T-helper 2 cell treated with Interferon-gamma antibody and Interleukin-4, amounts not matched to agents 100 ng/mL and 5 ng/mL, for 36 hours (primary cell): ENCODE results near the gene TAX1BP1. TPM values are rescaled to one million over a fixed set of nuclear protein-coding genes. Genes with fewer than 3 reads are reported as not detected.

Source experiments
- intact Hi-C: fragments of 100-400 bp; cut with micrococcal nuclease; formaldehyde crosslinking; loops from one replicate; pipeline ENCODE4 v1.15.1; 2023
- total RNA-seq: library from RNA; stranded (reverse); gene quantifications from 2 replicates; pipeline ENCODE4 v1.2.3, GENCODE V29; 2022

TAX1BP1 gene
- total RNA-seq = 57.2 and 57.6 TPM in 2 replicates

DNA sequence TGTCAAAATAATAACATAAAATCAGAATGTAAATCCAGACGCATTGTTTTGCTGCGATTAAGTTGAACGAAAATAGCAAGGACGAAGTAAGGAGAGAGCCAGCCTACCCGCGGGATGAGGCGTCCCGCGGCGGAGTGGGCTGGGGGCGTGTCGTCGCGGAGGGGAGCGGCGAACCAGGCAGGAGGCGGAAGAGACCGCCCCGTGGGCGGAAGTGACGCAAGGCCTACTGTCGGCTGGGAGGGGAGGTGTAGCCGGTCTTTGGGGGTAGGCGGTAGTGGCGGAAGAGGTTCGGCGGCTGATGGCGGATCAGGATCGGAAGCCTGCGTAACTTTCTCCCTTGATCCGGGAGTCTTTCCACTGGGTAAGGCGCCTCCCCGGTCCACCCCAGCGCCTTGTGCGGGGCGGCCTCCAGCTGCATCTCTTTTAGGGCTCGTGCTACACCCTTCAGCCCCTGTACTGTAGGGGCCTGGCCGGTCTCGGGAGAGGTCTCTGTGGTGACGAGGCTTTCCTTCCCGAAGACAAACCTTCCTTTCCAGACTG lies at the start of gene TAX1BP1:
Gene TAX1BP1 (plus strand): TSS at position 254 of the 540 bp plus-strand sequence. CDS start 8,363 bp downstream, outside the sequence.
- intact Hi-C loops = loop anchor here (1.0 to 5.0 kb wide), 4 partner anchors 77 to 1878 kb away; partner anchors contain the start of genes CBX3 and HNRNPA2B1

DNA sequence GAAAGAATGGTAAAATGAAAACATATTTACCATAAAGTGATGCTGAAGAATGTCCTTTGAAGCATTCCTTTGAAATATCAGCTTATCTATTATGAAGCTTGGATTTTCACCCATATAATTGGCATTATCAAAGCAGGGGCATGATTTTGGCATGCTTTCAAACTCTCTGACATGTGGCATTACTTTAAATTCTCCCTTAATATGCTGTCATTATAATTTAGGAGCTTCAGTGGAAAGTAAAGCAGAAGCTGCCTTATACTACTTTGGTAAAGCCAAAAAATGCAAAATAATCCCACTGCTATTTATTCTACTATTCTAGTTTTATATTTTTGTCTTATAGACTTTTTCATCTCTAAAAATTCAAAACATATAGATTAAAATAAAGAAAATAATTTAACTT lies 49.3 kb upstream of the TAX1BP1 start:
- intact Hi-C loops = no loop called here

DNA sequence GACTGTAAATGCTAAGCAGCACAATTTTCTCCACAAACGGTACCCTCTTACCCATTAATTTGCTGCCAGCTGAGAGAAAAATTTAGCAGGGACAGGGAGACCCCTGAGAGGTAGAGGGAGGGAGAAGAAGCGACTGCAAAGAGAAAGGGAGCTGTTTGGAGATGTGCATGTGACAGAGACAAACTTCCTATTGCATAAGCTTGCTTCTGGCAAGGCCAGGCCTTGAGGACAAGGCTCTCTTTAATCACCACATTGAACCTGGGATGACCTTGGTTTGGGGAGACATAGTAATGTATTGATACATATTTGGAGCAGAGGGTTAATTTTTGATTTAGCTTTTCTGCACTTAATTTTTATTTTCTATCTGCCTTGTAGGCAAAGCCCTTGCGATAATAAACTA lies 46.2 kb upstream of the TAX1BP1 start:
- intact Hi-C loops = no loop called here

DNA sequence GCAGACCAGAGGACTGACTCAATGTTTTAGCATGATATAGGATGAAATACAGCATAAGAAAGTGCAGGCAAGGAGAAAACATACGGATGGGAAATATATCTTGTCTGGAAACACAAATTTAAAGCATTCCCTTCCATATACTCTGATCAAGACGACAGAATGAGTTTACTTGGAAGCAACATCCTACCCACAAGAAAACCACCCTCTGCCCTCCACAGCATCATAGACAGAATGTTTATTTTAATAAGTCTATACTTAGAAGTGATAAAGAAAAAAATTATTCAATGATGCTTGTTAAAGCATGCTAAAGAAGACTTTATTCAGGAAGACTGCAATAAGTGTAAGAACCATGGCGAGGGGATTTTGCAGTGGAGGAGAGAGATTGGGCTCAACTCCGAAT lies 44.9 kb upstream of the TAX1BP1 start:
- intact Hi-C loops = no loop called here

DNA sequence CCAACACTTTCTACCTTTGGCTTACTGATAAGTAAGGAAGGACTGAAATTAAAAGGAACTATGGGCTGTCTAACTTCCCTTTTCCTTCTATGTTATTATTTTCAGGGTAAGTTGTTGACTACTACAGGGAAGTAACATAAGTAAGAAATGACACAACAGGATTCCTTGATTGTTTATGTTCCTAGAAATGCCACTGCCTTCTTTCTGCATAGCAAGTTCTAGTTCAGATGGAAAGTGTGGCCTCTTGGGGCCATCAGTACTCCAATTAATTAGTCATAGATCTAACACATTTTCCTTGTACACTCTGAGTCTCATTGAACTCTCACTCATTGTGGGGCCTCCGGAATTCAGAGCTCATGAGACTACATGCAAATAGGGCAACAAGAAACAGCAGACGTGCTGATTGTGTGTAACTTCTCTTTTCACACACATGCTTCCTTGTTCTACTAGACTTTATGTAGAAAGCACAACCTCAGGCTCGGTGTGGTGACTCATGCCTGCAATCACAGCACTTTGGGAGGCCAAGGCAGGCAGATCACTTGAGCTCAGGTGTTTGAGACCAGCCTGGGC lies 42.0 kb upstream of the TAX1BP1 start:
- intact Hi-C loops = no loop called here

DNA sequence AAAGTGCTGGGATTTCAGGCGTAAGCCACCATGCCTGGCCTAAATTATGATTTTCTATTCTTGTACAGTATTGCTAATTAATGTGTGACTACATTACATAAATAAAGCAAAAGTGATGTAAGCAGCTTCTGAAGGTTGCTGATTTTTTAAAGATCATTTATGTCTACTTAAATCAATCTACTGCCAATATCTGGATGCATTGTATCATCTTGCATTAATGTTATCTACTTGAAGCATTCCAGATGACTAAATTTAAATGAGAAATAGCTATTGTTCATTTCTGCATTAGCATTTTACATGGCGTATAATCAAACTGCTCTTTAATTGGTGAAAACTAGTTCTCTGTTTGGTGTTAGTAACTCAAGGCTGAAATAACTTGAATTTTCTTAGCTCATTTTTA lies 40.2 kb upstream of the TAX1BP1 start:
- intact Hi-C loops = no loop called here

DNA sequence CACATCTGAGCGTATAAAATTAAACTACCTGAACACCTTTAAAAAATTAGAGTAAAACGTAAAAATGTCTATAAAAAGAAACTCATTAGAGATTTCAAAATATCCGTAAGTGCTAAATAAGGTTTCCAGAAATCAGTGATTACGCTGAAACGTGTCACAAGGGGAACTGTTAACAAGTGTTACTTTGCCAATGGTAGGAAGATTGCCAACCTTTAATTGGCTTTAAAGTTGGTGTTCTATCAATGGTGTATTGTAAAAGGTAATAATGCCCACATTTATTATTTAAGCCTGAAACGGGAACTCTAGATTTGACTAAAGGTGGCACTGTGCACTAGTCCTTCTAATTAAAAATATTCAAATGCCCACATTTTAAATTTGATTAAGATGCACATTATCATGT lies 39.5 kb upstream of the TAX1BP1 start:
- intact Hi-C loops = no loop called here

DNA sequence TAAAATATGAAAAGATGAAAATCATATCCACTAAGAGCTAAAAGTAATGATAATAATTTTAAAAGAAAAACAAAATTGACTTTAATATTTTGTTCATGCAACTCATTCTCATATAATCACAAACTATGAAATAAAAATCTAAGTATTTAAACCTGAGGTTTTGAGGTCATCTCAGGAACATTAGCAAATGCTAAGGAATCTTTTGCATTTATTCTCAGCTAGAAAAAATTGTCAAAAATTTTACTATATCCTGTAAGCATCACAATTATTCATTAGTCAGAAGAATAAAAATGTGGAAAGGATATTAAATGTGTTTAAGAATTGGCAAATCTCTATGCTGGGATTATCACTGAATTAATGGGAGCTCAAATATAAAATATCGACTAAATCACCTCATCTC lies 36.8 kb upstream of the TAX1BP1 start:
- intact Hi-C loops = no loop called here

DNA sequence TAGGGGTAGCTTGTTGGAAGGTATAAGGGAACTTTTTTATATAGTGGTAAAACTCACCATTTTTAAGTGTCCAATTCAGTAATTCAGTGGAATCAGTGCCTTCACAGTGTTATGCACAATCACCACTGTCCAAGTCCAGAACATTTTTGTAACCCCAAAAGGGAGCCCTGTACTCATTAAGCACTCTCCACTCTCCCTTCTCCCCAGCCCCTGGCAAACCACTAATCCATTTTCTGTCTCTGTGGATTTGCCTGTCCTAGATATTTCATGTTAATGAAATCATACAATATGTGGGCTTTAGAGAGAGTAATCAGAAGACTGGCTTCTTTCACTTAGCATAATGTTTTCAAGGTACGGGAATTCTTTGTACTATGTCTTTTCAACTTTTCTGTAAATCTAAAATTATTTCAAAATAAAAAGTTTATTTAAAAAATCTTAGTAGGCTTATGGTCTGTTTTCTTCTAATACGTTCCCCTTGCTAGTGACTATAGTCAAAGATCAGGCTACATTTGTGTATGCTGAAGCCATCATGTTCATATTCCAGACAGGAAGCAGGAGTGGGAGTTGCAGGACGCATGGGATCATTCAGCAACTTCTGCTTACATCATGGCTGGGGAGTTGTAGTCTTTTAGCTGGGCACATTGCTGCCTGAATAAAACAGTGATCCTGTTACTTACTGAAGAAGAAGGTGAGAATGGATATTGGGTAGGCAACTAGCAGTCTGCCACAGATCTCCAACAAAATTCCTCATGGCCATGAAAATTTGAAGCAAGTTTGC lies 35.4 kb upstream of the TAX1BP1 start:
- intact Hi-C loops = no loop called here

DNA sequence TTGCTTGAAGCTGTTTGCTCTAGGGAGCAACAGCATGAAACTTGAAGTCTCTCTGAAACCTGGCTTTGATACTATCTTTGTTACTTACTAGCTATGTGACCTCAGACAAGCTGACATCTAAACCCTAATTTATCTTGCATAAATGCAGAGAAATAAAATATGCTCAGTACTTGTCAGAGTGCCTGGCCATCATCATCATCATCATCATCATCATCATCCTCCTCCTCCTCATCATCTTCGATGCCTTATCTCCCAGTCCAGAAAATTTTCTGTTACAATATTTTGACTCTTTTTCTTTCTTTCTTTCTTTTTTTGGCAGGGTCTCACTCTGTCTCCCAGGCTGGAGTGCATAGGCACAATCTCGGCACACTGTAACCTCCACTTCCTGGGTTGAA lies 34.8 kb upstream of the TAX1BP1 start:
- intact Hi-C loops = no loop called here

DNA sequence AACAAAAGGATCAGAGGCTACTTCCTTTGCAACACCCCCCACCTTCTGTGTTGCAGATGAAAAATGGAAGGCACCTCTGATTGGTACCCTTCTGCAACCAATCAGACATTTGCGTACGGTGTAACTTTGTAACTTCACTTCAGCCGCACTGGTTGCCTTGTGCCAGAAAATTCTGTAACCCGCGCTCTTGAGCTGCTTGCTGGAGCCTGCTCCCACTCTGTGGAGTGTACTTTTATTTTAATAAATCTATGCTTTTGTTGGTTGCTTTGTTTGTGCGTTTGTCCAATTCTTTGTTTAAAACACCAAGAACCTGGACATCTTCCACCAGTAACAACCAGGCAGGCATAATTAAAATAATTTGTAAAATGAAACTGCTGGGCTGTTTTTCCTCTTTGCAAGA lies 31.5 kb upstream of the TAX1BP1 start:
- intact Hi-C loops = no loop called here

DNA sequence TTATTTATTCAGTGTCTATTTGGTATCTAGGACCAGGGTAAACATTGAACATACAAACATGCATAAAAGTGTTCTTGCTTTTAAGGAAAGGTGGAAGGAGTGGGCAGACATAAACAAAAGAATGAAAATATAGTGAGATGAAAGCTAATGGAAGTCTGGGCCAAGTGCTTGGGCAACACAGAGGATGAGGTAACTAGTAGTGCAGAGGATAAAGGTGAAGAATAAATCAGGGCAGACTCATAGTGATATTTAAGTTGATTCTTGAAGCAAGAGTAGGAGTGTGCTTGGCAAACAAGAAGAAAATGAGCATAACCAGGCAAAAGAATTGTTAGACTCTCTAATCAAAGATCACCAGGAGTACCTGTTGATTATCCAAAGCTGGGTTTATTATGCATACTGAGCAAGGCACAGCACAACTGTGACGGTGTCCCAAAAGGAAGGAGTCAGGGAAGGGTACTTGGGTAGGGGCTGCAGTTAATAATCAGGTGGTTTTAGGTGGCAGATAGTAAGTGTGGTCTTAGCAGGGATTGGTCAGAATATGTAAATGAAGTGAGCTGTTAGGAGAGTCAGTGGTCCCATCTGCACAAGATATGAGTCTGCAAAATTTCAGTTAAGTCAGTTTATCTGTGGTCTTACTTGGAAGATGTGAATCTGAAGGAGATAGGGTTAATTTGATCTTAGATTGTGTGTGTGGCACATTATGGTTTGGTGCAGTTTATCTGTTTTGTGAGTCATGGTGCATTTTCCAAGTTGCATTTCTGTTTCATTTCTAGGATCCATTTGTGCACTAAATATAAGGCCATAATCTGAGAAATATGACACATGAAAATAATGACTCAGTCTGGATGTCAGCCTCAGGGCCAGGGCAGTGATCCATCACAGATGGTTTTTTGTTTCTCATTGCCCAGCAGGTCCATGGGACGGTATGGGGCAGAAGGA lies 30.6 kb upstream of the TAX1BP1 start:
- intact Hi-C loops = no loop called here

DNA sequence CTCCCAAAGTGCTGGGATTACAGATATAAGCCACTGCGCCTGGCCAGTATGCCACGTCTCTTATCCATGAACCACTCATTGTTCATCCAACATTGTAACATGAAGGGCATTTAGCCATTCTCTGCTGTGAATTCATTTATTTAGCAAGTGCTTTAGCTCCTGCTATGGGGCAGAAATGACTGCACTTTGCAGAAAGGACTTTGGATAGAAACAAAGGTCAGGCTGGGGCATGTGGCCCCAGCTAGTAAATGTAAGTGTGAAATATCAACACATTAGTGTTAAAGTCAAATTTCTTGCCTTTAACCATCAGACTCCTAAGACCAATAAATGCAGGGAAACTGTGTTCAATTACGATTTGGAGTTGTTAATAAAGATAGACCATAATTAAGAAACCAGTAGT lies 27.7 kb upstream of the TAX1BP1 start:
- intact Hi-C loops = no loop called here

DNA sequence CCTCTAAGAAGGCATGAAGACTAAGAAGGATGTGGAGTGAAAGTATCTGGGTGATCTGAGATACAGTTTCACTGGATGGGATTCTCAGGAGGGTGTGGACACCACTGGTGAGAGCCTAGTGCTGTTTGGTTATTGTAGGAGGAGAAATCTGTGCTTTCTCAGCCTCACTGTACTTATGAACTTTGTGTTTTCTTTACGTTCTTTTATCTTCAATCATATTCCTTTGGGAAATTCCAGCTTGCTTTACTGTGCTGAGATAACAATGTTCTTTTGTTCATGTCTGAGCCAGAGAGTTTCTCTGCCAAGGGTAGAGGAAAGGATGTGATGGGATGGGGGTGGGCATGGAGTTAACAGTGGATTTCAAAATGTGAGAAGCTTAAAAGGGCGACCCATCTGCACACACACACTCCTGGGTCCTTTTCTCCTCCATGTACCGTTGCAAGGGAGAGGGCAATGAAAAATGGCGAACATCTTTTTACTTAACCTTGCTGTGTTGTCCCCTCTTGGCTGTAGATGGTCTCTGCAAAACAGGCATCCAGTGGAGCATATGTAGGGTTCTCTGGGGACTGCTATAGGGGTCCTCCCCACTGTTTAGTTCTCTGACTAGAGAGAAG lies 25.0 kb upstream of the TAX1BP1 start:
- intact Hi-C loops = no loop called here

DNA sequence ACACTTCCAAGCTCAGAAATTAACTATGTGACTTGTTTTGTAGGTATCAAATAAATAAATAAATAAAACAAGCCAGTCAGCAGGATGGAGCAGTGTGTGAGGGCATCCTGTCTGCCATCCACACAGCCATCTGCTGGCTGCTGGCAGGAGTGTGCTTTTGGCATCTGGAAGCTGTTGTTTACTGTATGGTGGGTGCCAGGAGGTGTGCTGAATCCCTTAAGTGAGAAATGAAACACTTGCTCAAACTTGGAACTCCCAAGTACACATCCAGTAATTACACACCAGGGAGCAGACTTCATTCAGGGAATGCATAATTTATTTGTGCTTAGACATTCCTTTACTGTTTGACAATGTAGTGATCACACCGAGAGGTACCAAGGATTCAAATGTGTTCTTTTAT lies 16.9 kb upstream of the TAX1BP1 start:
- intact Hi-C loops = no loop called here

DNA sequence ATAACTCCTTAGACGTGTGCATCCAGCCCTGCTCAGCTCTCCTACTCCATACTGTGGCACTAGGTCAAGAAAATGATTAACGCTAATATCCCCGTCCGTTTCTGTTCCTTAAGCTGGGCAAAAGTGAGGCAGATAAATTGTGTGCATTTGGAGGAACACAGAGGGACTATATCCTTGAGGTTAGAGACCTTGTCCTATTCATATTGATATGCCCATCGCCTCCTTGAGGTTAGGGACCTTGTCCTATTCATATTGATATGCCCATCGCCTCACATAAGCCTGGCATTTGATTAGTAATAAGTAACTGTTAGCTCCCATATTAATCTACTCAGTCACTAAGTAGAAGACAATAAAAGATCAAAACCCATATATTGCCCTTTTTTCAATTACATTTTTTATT lies 12.9 kb upstream of the TAX1BP1 start:
- intact Hi-C loops = no loop called here

DNA sequence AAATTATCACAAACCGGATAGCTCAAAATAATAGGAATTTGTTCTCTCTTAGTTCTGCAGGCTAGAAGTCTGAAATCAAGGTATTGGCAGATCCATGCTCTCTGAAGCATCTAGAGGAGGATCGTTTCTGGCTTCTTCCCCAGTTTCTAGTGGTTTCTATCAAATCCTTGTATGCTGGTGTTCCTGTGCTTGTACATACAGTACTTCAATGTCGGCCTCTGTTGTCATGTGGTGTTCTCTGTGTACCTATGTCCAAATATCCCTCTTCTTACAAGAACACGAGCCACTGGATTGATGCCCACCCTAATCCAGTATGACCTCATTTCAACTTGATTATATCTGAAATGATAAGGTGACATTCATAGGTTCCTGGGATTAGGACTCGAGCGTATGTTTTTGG lies 9.8 kb upstream of the TAX1BP1 start:
- intact Hi-C loops = no loop called here

DNA sequence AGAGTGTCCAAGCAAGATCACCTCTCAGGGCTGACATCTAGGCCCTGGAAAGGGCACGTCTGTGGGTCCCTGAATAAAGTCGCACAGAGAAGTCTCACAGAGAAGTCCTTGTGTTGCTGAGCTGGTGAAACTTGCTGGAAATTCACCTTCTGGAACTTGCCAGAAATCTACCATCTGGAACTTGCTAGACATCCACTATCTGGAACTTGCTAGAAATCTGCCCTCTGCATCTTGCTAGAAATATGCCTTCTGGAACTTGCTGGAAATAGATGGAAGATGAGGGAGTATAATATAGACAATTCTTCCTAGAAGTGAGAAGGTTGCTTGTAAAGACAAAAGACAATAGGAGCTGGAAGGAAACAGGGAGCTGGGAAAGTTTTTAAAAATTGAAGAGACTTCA lies 5.4 kb upstream of the TAX1BP1 start:
- intact Hi-C loops = no loop called here

DNA sequence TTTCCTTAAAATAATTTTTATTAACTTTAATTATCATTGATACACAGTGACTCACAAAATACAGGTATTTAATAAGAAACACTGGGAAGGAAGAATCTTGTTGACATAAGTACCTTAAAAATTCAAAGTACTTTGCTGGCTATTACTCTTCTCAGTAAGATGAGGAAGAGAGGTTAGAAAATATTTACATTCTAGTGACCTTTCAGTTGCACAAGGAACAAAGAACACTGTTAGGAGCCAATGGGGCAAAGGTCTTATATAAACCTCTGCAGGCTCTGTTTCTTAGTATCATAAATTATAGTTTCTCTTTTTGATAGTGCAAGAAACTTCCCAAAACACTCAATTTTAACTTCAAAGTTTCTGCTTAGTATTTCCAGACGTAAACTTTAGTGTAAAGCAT lies 4.8 kb upstream of the TAX1BP1 start:
- intact Hi-C loops = loop anchor here (5.0 kb wide), 1 partner anchor 167 kb away; no protein-coding TSS in a partner anchor

DNA sequence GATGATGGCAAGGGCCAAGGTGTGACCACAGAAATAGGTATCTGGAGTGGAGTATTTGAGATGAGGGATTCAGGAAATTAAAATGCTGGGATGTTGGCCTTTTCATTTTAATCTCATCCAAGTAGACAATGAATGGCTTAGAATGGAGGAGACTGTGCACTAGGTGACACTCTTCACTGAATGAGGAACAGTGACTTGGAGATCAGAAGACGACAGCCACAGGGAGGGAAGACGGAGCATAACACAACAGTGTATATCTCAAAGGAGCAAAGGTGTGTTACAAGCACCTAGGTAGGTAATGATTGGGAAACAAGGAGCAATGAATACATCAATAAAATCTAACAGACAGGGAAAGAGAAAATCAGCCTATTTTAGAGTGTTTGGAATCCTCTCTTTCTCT lies 4.1 kb upstream of the TAX1BP1 start:
- intact Hi-C loops = loop anchor here (5.0 kb wide), 1 partner anchor 166 kb away; no protein-coding TSS in a partner anchor

DNA sequence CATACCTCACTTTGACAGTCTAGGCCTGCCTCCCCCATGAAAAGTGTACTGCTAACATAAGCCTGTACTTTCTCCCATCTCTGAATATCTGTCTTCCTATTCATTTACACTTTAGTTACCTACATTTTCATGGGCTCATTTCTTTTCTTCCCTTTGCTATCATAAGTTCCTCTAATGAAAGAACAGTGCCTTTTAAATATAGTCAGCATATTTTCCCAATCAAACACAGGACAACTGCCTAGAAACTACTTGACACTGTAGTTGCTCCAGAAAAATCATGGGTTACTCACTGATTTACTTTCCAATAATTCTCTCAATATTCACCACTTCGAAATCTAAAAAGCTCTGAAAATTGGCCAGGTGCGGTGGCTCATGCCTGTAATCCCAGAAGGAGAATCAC lies 2.8 kb upstream of the TAX1BP1 start:
- intact Hi-C loops = loop anchor here (5.0 kb wide), 1 partner anchor 165 kb away; no protein-coding TSS in a partner anchor
